Chondrocyte (in vitro differentiated cells): ENCODE results near the gene HSPA12B. TPM values are rescaled to one million over a fixed set of nuclear protein-coding genes. Genes with fewer than 3 reads are reported as not detected.

Source experiments
- DNase-seq: peaks from one replicate; pipeline ENCODE4 v3.0.0; 2021; ENCODE audit warnings: mixed read lengths, low spot score
- H3K27ac Mint-ChIP-seq: one replicate; pipeline ENCODE4 v1.8.0; 2021; ENCODE audit warnings: mild to moderate bottlenecking, moderate library complexity, mixed read lengths; ENCODE audit not compliant: unreplicated experiment
- H3K27me3 Mint-ChIP-seq: 2 replicates; pipeline ENCODE4 v1.8.0; 2021; ENCODE audit warnings: low read depth, mixed read lengths
- H3K36me3 Mint-ChIP-seq: 2 replicates; pipeline ENCODE4 v1.8.0; 2021; ENCODE audit warnings: low read depth, mixed read lengths
- H3K4me1 Mint-ChIP-seq: 2 replicates; pipeline ENCODE4 v1.8.0; 2021; ENCODE audit warnings: low read depth, mild to moderate bottlenecking, mixed read lengths
- H3K4me3 Mint-ChIP-seq: one replicate; pipeline ENCODE4 v1.8.0; 2021; ENCODE audit warnings: mild to moderate bottlenecking, moderate library complexity, mixed read lengths; ENCODE audit not compliant: unreplicated experiment
- H3K9me3 Mint-ChIP-seq: 2 replicates; pipeline ENCODE4 v1.8.0; 2021; ENCODE audit warnings: low read depth, mixed read lengths
- long read RNA-seq: library from polyadenylated mRNA; stranded (forward); transcript quantifications from one replicate; pipeline ENCODE4 v2.0.0, GENCODE V29; 2021
- total RNA-seq: library from RNA; stranded (reverse); gene quantifications from 3 replicates; pipeline ENCODE4 v1.2.1, GENCODE V29; 2021
- TF ChIP-seq, protein P1 (sequence below): fragments of 200-600 bp; sonication (generic); IDR thresholded peaks from 2 replicates; pipeline ENCODE4 v1.5.0; 2021; ENCODE audit warnings: antibody characterized with exemption, mild to moderate bottlenecking, moderate library complexity

The HSPA12B gene, protein sequence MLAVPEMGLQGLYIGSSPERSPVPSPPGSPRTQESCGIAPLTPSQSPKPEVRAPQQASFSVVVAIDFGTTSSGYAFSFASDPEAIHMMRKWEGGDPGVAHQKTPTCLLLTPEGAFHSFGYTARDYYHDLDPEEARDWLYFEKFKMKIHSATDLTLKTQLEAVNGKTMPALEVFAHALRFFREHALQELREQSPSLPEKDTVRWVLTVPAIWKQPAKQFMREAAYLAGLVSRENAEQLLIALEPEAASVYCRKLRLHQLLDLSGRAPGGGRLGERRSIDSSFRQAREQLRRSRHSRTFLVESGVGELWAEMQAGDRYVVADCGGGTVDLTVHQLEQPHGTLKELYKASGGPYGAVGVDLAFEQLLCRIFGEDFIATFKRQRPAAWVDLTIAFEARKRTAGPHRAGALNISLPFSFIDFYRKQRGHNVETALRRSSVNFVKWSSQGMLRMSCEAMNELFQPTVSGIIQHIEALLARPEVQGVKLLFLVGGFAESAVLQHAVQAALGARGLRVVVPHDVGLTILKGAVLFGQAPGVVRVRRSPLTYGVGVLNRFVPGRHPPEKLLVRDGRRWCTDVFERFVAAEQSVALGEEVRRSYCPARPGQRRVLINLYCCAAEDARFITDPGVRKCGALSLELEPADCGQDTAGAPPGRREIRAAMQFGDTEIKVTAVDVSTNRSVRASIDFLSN
- total RNA-seq, result 0.10 to 0.26 TPM in 2 of 3 replicates, not detected in the other
- long read RNA-seq, result 0 reads

DNA sequence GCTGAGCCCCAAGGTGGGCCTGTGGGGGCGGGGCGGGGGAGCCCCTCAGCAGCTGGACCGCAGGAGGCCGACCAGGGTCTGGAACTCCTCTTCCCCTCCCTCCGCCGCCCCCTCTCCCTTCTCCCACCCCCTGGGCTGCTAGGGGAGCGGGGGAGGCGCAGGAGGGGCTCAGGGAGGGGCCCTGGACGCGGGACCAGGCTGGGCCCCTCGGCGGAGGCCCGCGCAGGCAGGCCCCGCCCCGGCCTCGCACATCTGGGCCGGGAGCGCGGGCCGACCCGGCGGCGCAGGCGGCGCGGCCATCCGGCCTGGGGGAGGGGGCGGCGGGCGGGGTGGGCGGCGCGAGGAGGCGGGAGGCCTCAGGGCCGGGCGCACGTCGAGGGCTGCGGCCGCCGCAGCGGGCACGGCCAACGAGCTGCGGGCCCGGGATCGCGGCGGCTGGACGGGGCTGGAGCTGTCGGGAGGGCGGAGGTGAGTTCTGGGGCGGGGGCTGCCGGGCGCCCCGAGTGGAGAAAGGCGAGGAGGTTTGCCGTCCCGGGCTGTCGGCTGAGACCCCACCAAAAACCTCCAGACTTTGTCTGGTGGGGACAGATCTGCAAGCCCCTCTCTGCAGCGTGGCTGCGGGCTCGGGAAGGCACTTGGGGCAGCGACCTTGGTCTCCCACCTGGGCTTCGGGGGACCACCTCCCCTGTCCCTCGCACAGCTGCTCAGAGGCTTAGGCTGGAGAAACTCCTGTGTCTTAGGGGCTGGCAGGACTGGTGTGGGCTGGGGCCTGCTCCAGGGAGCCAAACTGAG is at the start of gene HSPA12B:
HSPA12B (plus strand) TSS at position 359 of the 792 bp plus-strand sequence. CDS start 5,990 bp downstream, outside the sequence.
- Mint-ChIP-seq H3K4me3 (peak within 1 kb of the TSS; percentile 9), H3K4me1 (peaks cover 3% of the 10 kb centered on the region), H3K36me3 (no peaks in the 10 kb centered on the region), H3K27ac (no peak within 1 kb of the TSS), H3K9me3 (no peaks in the 10 kb centered on the region), H3K27me3 (peaks cover 13% of the 10 kb centered on the region)
- peak; percentile 83 for DNase-seq
- TF ChIP-seq, protein P1, sequence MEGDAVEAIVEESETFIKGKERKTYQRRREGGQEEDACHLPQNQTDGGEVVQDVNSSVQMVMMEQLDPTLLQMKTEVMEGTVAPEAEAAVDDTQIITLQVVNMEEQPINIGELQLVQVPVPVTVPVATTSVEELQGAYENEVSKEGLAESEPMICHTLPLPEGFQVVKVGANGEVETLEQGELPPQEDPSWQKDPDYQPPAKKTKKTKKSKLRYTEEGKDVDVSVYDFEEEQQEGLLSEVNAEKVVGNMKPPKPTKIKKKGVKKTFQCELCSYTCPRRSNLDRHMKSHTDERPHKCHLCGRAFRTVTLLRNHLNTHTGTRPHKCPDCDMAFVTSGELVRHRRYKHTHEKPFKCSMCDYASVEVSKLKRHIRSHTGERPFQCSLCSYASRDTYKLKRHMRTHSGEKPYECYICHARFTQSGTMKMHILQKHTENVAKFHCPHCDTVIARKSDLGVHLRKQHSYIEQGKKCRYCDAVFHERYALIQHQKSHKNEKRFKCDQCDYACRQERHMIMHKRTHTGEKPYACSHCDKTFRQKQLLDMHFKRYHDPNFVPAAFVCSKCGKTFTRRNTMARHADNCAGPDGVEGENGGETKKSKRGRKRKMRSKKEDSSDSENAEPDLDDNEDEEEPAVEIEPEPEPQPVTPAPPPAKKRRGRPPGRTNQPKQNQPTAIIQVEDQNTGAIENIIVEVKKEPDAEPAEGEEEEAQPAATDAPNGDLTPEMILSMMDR, result no peak

DNA sequence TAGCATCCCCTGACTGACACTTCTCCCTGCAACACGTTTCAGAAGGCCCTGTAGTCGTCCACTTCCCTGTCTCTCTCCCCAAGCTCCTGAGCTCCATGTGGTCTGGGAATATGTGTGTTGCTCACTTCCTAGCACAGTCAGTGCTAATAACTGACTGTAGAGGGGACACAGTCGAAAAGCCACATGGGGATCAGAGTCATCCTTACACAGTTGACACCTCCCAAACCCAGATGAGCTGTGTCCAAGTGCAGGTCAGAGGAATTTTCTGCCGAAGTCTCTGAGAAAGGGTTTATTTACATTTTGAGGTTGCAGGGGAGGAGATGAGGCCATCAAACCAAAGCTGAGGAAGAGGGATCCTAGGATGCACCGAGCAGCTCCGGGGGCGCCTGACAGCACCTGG is 47.1 kb upstream of the HSPA12B start:
- no peaks in the 10 kb centered on the region for H3K9me3 Mint-ChIP-seq
- H3K4me1 Mint-ChIP-seq, result peaks cover 19% of the 10 kb centered on the region
- no peaks in the 10 kb centered on the region for H3K36me3 Mint-ChIP-seq
- H3K27me3 Mint-ChIP-seq, result peaks cover 4% of the 10 kb centered on the region
- TF ChIP-seq, protein P1, result no peak
- H3K27ac Mint-ChIP-seq, result no peak overlapping the region
- DNase-seq, result no peak
- H3K4me3 Mint-ChIP-seq, result no peak overlapping the region

DNA sequence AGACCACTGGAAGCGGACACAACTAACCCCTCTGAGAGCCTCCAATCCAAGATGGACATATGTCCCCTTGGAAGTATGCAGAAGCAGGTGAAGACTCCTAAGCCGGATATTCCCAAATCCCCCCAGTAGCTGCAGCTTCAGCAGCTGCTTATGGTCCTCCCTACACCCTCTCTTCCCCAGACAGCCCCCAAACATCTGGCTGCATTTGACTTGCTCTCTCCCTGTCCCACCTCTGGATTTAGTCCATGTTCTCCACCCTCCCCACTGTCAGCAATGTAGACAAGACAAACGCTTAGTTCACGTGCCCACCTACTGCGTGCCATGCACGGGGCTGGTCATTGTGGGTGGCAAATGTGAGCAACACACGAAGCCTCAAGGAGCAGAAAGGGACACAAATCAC is 46.1 kb upstream of the HSPA12B start:
- Mint-ChIP-seq H3K9me3 (no peaks in the 10 kb centered on the region), H3K27ac (no peak overlapping the region), H3K27me3 (peaks cover 4% of the 10 kb centered on the region), H3K4me1 (peaks cover 11% of the 10 kb centered on the region), H3K36me3 (no peaks in the 10 kb centered on the region), H3K4me3 (no peak overlapping the region)
- TF ChIP-seq, protein P1, result no peak
- no peak for DNase-seq

DNA sequence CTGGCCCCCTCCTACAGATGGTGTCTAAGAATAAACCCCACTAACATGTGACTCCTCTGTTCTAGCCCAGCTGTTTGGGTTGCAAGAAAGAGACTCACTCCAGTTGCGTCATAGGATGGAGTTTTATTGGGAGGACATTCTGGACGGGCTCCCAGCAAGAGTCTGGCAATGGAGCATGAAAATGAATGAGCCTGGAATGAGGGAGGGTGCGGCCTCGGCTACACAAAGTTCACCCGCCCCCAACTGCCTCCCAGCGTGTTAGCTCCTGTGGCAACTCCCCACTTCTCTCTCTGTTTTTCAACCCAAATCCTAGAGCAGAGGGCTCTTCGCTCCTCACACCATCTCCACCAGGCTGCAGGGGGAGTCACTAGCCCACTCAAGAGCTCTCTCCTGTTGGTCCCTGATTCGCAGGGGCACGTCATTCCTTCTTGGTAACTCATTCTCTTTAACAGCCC is 45.6 kb upstream of the HSPA12B start:
- DNase-seq, result no peak
- no peak overlapping the region for H3K27ac Mint-ChIP-seq
- H3K27me3 Mint-ChIP-seq, result peaks cover 4% of the 10 kb centered on the region
- no peaks in the 10 kb centered on the region for H3K36me3 Mint-ChIP-seq
- TF ChIP-seq, protein P1, result no peak
- no peak overlapping the region for H3K4me3 Mint-ChIP-seq
- H3K4me1 Mint-ChIP-seq, result peaks cover 11% of the 10 kb centered on the region
- no peaks in the 10 kb centered on the region for H3K9me3 Mint-ChIP-seq

DNA sequence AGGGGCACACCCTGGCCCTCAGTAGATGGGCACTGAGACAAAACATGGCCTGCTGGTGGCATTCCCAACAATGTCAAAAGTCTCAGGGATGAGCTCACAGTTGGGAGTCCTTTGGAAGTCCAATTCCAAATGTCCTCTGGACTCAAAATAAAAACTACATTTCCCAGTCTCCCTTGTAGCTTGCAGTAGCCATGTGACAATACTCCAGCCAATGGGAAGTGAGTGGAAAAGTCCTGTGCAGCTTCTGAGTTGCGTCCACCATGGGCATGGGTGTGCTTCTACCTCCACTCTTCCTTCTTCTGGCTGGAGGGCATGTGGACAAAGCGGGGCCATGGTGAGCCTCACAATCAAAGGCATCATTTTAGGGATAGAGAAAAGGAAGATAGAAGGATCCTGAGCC is 44.8 kb upstream of the HSPA12B start:
- H3K27me3 Mint-ChIP-seq, result peaks cover 4% of the 10 kb centered on the region

More for the DNA sequence above, 44.8 kb upstream of the HSPA12B start:
- no peak overlapping the region for H3K27ac Mint-ChIP-seq
- no peaks in the 10 kb centered on the region for H3K9me3 Mint-ChIP-seq
- H3K4me1 Mint-ChIP-seq, result peaks cover 11% of the 10 kb centered on the region
- H3K4me3 Mint-ChIP-seq, result no peak overlapping the region
- no peaks in the 10 kb centered on the region for H3K36me3 Mint-ChIP-seq
- no peak for DNase-seq
- TF ChIP-seq, protein P1, result no peak
